Limb (tissue), 2 donors: ENCODE measurements around the gene SOCS7.

Experiments
- DNase-seq, 2 donors: peaks; one replicate each; pipeline ENCODE4 v3.0.0-alpha.2; 2016; ENCODE audit errors: extremely low spot score in 2 of 2

The SOCS7 gene

GRCh38 chr17:38440614-38441397, 89.2 kb downstream of the SOCS7 start:
- DNase-seq: no peak

GRCh38 chr17:38441429-38442061, 89.9 kb downstream of the SOCS7 start:
- no peak for DNase-seq

- no peak for DNase-seq
These were observed 90.9 kb downstream of the SOCS7 start for GRCh38 chr17:38442548-38442947.

- no peak for DNase-seq
These were observed 91.8 kb downstream of the SOCS7 start for GRCh38 chr17:38443356-38444031.

- peak; percentile 72 to 83 for DNase-seq
These were observed 92.5 kb downstream of the SOCS7 start for GRCh38 chr17:38444151-38444550.

GRCh38 chr17:38447502-38448085, 96.0 kb downstream of the SOCS7 start:
- no peak for DNase-seq

- no peak for DNase-seq
These were observed 96.6 kb downstream of the SOCS7 start for GRCh38 chr17:38448208-38448771.

GRCh38 chr17:38449364-38449763, 97.7 kb downstream of the SOCS7 start:
- DNase-seq: no peak

GRCh38 chr17:38450557-38451029, 98.9 kb downstream of the SOCS7 start:
- DNase-seq: no peak

- peak in 1 of 2 donors; percentile 68 for DNase-seq
These were observed 99.6 kb downstream of the SOCS7 start for GRCh38 chr17:38451030-38451839.

GRCh38 chr17:38451840-38452529, 100.3 kb downstream of the SOCS7 start:
- peak; percentile 52 to 72 for DNase-seq

GRCh38 chr17:38452719-38453118, 101.1 kb downstream of the SOCS7 start:
- DNase-seq: no peak

- DNase-seq: peak in 1 of 2 donors; percentile 70
These were observed 102.3 kb downstream of the SOCS7 start for GRCh38 chr17:38453951-38454421.

GRCh38 chr17:38454532-38454931, 102.9 kb downstream of the SOCS7 start:
- DNase-seq: peak in 1 of 2 donors; percentile 53
